Endothelial cell of umbilical vein (primary cell): ENCODE results near the gene MED22.
A peak's percentile ranks its signal among the peaks of the same experiment; 100 is the strongest.

Experiments used
- EZH2 ChIP-seq: IDR thresholded peaks from 2 replicates; pipeline ENCODE4 v1.6.1; 2012; ENCODE audit warnings: borderline replicate concordance, low read depth, mild to moderate bottlenecking, moderate library complexity, low read length, inconsistent platforms; ENCODE audit not compliant: severe bottlenecking
- FOS ChIP-seq: IDR thresholded peaks from 2 replicates; pipeline ENCODE4 v1.6.1; 2011; ENCODE audit warnings: mild to moderate bottlenecking, low read length, moderate library complexity, borderline replicate concordance; ENCODE audit not compliant: insufficient read depth
- MAX ChIP-seq: IDR thresholded peaks from 2 replicates; pipeline ENCODE4 v1.6.1; 2011; ENCODE audit not compliant: insufficient read depth, insufficient read length
- POLR2A ChIP-seq: IDR thresholded peaks from 2 replicates; pipeline ENCODE4 v1.6.1; 2012; ENCODE audit warnings: low read depth, mild to moderate bottlenecking, control low read depth, low read length
- POLR2AphosphoS5 ChIP-seq: IDR thresholded peaks from 2 replicates; pipeline ENCODE4 v1.6.1; 2012; ENCODE audit warnings: low read depth, mild to moderate bottlenecking, control low read depth, low read length, moderate library complexity; ENCODE audit not compliant: insufficient read depth
- TF ChIP-seq, protein P1 (sequence below), 2 donors: IDR thresholded peaks; 1 replicate in 1 of 2; 2 replicates in 1 of 2; pipeline ENCODE4 v1.5.1; 2011; ENCODE audit warnings: low read length in 2 of 2, mild to moderate bottlenecking in 2 of 2, moderate library complexity in 2 of 2, control low read depth in 1 of 2, inconsistent platforms in 1 of 2, low read depth in 1 of 2; ENCODE audit not compliant: insufficient read depth in 1 of 2; ENCODE audit errors: extremely low read depth in 1 of 2

GRCh38 chr9:133342069-133342406 lies 5.9 kb downstream of the MED22 start:
- TF ChIP-seq POLR2A: no peak
- TF ChIP-seq, protein P1, sequence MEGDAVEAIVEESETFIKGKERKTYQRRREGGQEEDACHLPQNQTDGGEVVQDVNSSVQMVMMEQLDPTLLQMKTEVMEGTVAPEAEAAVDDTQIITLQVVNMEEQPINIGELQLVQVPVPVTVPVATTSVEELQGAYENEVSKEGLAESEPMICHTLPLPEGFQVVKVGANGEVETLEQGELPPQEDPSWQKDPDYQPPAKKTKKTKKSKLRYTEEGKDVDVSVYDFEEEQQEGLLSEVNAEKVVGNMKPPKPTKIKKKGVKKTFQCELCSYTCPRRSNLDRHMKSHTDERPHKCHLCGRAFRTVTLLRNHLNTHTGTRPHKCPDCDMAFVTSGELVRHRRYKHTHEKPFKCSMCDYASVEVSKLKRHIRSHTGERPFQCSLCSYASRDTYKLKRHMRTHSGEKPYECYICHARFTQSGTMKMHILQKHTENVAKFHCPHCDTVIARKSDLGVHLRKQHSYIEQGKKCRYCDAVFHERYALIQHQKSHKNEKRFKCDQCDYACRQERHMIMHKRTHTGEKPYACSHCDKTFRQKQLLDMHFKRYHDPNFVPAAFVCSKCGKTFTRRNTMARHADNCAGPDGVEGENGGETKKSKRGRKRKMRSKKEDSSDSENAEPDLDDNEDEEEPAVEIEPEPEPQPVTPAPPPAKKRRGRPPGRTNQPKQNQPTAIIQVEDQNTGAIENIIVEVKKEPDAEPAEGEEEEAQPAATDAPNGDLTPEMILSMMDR (IDR thresholded peaks at IDR 0.05; ENCODE audit: extremely low read depth in 1 of 2, insufficient read depth in 1 of 2, low read depth in 1 of 2, low read length in 2 of 2): peak; percentile 9 to 29
- TF ChIP-seq FOS: no peak
- TF ChIP-seq MAX: no peak
- TF ChIP-seq EZH2: no peak
- no peak for TF ChIP-seq POLR2AphosphoS5
